HL-60 (cell line): Measurements from ENCODE around the gene ABCC1.

Source experiments
- DNase-seq, 2 experiments: peaks; one replicate each; pipeline ENCODE4 v3.0.0-alpha.2; 2010 to 2020; ENCODE audit warnings: low read depth in 1 of 2, low spot score in 1 of 2
- H3K27ac ChIP-seq: fragments of 250-450 bp; sonication (Bioruptor Pico); replicated peaks from 2 replicates; pipeline ENCODE4 v1.5.1; 2020; ENCODE audit warnings: mild to moderate bottlenecking, moderate library complexity
- H3K27me3 ChIP-seq: fragments of 250-450 bp; sonication (Bioruptor Pico); 2 replicates; pipeline ENCODE4 v1.5.1; 2021; ENCODE audit warnings: mild to moderate bottlenecking, moderate library complexity; ENCODE audit not compliant: insufficient read depth, poor library complexity, severe bottlenecking
- H3K4me3 ChIP-seq: replicated peaks from 2 replicates; pipeline ENCODE4 v1.5.1; 2011; ENCODE audit warnings: mild to moderate bottlenecking, control low read depth, low read length; ENCODE audit not compliant: insufficient read depth
- CTCF ChIP-seq: IDR thresholded peaks from one replicate; pipeline ENCODE4 v1.5.1; 2011; ENCODE audit warnings: low read length, control low read depth, inconsistent platforms; ENCODE audit not compliant: insufficient read depth
- GABPA ChIP-seq: IDR thresholded peaks from 2 replicates; pipeline ENCODE4 v1.6.1; 2012; ENCODE audit warnings: low read depth
- POLR2AphosphoS5 ChIP-seq: IDR thresholded peaks from 2 replicates; pipeline ENCODE4 v1.6.1; 2012; ENCODE audit warnings: low read depth
- REST ChIP-seq: IDR thresholded peaks from 2 replicates; pipeline ENCODE4 v1.6.1; 2012; ENCODE audit warnings: low read depth; ENCODE audit not compliant: insufficient replicate concordance
- SPI1 ChIP-seq: IDR thresholded peaks from 2 replicates; pipeline ENCODE4 v1.6.1; 2012; ENCODE audit warnings: low read depth, mild to moderate bottlenecking, borderline replicate concordance

Gene ABCC1

GRCh38 chr16:15993128-15993527, 43.7 kb downstream of the ABCC1 start:
- Histone ChIP-seq H3K27me3 (no peaks in the 10 kb centered on the region), H3K27ac (no peak overlapping the region), H3K4me3 (no peak overlapping the region)
- DNase-seq = no peak
- no peak for TF ChIP-seq REST
- TF ChIP-seq POLR2AphosphoS5 = no peak
- TF ChIP-seq CTCF = no peak
- no peak for TF ChIP-seq GABPA
- TF ChIP-seq SPI1 = no peak

GRCh38 chr16:15993541-15993940, 44.1 kb downstream of the ABCC1 start:
- no peak for DNase-seq
- no peaks in the 10 kb centered on the region for H3K27me3 ChIP-seq
- no peak for TF ChIP-seq POLR2AphosphoS5
- TF ChIP-seq SPI1 = no peak
- TF ChIP-seq CTCF = no peak
- TF ChIP-seq GABPA = no peak
- TF ChIP-seq REST = no peak
- H3K4me3 ChIP-seq = no peak overlapping the region
- no peak overlapping the region for H3K27ac ChIP-seq

GRCh38 chr16:15993946-15994665, 44.7 kb downstream of the ABCC1 start:
- Histone ChIP-seq H3K27ac (no peak overlapping the region), H3K4me3 (no peak overlapping the region), H3K27me3 (no peaks in the 10 kb centered on the region)
- no peak for DNase-seq
- no peak for TF ChIP-seq GABPA
- TF ChIP-seq REST = no peak
- TF ChIP-seq SPI1 = no peak
- no peak for TF ChIP-seq POLR2AphosphoS5
- no peak for TF ChIP-seq CTCF
